Activated CD4-positive, alpha-beta T cell treated with anti-CD3 and anti-CD28 coated beads for 1 hour (primary cell): ENCODE results near the gene SNIP1.
"Not testable (repeated sequence)": the region's sequence is repeated elsewhere in the genome, so short reads cannot be mapped to it uniquely, and the experiment has no call there.

Experiments used
- DNase-seq: peaks from one replicate; pipeline ENCODE4 v3.0.0-alpha.2; 2020

Gene SNIP1

GRCh38 chr1:37553927-37554808 is at the start of gene SNIP1:
Gene SNIP1, minus strand, starts transcription at chr1:37554293. Its CDS starts 64 bp downstream, at chr1:37554229.
- DNase-seq, result peak; percentile 86

GRCh38 chr1:37602750-37603694 is 48.9 kb upstream of the SNIP1 start:
- no peak for DNase-seq

GRCh38 chr1:37601441-37601840 is 47.3 kb upstream of the SNIP1 start:
- no peak for DNase-seq

GRCh38 chr1:37599940-37600339 is 45.8 kb upstream of the SNIP1 start:
- DNase-seq, result no peak

GRCh38 chr1:37596182-37596667 is 42.1 kb upstream of the SNIP1 start:
- DNase-seq, result no peak

- peak; percentile 94 for DNase-seq
These were observed 41.5 kb upstream of the SNIP1 start, which contains the start of gene GNL2 for GRCh38 chr1:37595440-37596181. Gene GNL2, minus strand, starts transcription at chr1:37595937. Its CDS starts 115 bp downstream, at chr1:37595822.

GRCh38 chr1:37593726-37594125 is 39.6 kb upstream of the SNIP1 start:
- DNase-seq, result no peak

- DNase-seq, result no peak
These were observed 34.8 kb upstream of the SNIP1 start for GRCh38 chr1:37588939-37589338.

GRCh38 chr1:37584544-37584943 is 30.5 kb upstream of the SNIP1 start:
- DNase-seq, result not testable (repeated sequence)

GRCh38 chr1:37575692-37576091 is 21.6 kb upstream of the SNIP1 start:
- no peak for DNase-seq

GRCh38 chr1:37574834-37575480 is 20.9 kb upstream of the SNIP1 start:
- no peak for DNase-seq

GRCh38 chr1:37570528-37571334 is 16.6 kb upstream of the SNIP1 start:
- no peak for DNase-seq

- no peak for DNase-seq
These were observed 12.9 kb upstream of the SNIP1 start for GRCh38 chr1:37567023-37567422.

- no peak for DNase-seq
These were observed 10.8 kb upstream of the SNIP1 start for GRCh38 chr1:37564892-37565291.

- no peak for DNase-seq
These were observed 8.9 kb upstream of the SNIP1 start for GRCh38 chr1:37562984-37563383.

- DNase-seq, result no peak
These were observed 7.3 kb upstream of the SNIP1 start for GRCh38 chr1:37561133-37562132.

GRCh38 chr1:37560401-37561132 is 6.5 kb upstream of the SNIP1 start:
- no peak for DNase-seq

GRCh38 chr1:37559957-37560379 is 5.9 kb upstream of the SNIP1 start:
- DNase-seq, result not testable (repeated sequence)

GRCh38 chr1:37559080-37559479 is 5.0 kb upstream of the SNIP1 start:
- DNase-seq, result no peak
